Body of pancreas (tissue), 4 donors: ENCODE results near the gene HSD17B1.

ENCODE experiments used
- POLR2A ChIP-seq, 3 donors: fragments of 450-650 bp; IDR thresholded peaks; one replicate each; pipeline ENCODE4 v1.6.1; 2016; ENCODE audit warnings: antibody characterized with exemption in 3 of 3, mild to moderate bottlenecking in 2 of 3
- TF ChIP-seq, protein P1 (sequence below), 7 experiments: fragments of 450-650 bp in 4 of 7; fragments of 200-600 bp in 3 of 7; sonication (generic) in 3 of 7; IDR thresholded peaks; one replicate each; pipeline ENCODE4 v1.5.1; 2016 to 2019; ENCODE audit warnings: antibody characterized with exemption in 7 of 7

- TF ChIP-seq POLR2A (IDR thresholded peaks at IDR 0.05), result no peak
- TF ChIP-seq, protein P1, sequence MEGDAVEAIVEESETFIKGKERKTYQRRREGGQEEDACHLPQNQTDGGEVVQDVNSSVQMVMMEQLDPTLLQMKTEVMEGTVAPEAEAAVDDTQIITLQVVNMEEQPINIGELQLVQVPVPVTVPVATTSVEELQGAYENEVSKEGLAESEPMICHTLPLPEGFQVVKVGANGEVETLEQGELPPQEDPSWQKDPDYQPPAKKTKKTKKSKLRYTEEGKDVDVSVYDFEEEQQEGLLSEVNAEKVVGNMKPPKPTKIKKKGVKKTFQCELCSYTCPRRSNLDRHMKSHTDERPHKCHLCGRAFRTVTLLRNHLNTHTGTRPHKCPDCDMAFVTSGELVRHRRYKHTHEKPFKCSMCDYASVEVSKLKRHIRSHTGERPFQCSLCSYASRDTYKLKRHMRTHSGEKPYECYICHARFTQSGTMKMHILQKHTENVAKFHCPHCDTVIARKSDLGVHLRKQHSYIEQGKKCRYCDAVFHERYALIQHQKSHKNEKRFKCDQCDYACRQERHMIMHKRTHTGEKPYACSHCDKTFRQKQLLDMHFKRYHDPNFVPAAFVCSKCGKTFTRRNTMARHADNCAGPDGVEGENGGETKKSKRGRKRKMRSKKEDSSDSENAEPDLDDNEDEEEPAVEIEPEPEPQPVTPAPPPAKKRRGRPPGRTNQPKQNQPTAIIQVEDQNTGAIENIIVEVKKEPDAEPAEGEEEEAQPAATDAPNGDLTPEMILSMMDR (IDR thresholded peaks at IDR 0.05), result no peak
Observed at GRCh38 chr17:42553866-42554249, 1.1 kb downstream of the HSD17B1 start.
